Measurements from ENCODE around the gene EIF5.

GRCh38 chr14:103392572-103392971, 58.5 kb downstream of the EIF5 start:
- TF ChIP-seq CTCF (IDR thresholded peaks at IDR 0.05; ENCODE audit: low read depth, low read length), result no peak
- TF ChIP-seq POLR2A (IDR thresholded peaks at IDR 0.05; ENCODE audit: extremely low read depth, insufficient read length), result no peak
- no peak for TF ChIP-seq MYC (IDR thresholded peaks at IDR 0.05; ENCODE audit: low read depth, low read length)
- no peak for TF ChIP-seq MAX (IDR thresholded peaks at IDR 0.05; ENCODE audit: low read depth, low read length)
